Stromal cell of bone marrow (primary cell): Measurements from ENCODE around the gene NRROS.
"Not testable (repeated sequence)": the region's sequence is repeated elsewhere in the genome, so short reads cannot be mapped to it uniquely, and the experiment has no call there.

Source experiments
- DNase-seq: peaks from one replicate; pipeline ENCODE4 v3.0.0-alpha.2; 2012; ENCODE audit warnings: low read depth

NRROS gene

GRCh38 chr3:196624907-196625306 is 14.6 kb upstream of the NRROS start:
- DNase-seq = no peak

DNA sequence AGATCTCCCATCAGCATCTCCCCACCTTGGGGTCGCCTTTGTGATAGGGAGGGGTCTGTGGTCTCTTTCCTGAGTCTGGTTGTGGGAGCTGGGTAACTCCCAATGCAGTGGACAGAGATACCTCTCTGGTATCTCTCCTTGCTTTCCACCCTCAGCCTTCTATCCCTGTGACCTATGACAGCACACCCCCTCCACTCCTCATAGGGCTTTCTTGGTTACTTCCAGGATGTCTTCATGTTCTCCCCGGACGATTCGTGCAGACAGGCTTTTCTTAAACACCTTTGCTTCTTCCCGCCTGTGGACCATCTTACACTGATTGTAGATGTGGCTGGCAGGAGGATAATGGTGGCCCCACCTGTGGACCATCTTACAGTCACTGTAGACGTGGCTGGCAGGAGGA is 14.2 kb upstream of the NRROS start:
- no peak for DNase-seq

DNA sequence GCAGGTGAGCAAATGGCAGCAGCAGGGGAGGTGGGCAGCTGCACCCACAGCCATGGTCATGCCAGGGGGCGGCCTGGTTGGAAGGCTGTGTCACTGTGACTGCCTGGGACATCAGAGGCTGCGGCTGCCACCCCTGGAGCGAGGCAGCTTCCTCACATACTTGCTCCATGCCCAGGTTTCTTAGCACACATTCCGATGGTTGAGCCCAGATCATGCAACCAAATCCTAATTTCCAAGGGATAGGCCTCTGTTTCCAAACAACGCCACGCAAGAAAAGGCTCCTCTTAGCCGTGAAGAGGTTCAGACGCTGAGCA is 11.6 kb upstream of the NRROS start:
- DNase-seq = no peak

- DNase-seq = no peak
Measured at GRCh38 chr3:196629228-196629627, 10.3 kb upstream of the NRROS start.

DNA sequence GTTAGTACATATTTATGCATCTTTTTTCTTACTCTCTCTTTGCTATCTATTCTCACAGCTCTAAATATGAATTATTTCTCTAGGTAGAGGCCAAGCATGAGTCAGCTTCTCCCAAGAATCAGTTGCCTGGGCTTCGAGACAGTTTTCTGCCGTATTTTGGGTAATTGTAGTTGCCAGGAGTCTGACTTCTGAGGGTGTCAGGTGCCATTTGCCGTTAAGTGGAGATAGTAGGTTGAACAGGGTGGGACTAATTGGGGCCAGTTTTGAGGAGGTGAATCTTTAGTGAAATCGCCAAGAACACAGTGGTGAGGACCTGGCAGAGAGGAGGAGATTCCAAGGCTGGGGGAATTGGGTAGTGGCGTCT is 7.8 kb upstream of the NRROS start:
- no peak for DNase-seq

DNA sequence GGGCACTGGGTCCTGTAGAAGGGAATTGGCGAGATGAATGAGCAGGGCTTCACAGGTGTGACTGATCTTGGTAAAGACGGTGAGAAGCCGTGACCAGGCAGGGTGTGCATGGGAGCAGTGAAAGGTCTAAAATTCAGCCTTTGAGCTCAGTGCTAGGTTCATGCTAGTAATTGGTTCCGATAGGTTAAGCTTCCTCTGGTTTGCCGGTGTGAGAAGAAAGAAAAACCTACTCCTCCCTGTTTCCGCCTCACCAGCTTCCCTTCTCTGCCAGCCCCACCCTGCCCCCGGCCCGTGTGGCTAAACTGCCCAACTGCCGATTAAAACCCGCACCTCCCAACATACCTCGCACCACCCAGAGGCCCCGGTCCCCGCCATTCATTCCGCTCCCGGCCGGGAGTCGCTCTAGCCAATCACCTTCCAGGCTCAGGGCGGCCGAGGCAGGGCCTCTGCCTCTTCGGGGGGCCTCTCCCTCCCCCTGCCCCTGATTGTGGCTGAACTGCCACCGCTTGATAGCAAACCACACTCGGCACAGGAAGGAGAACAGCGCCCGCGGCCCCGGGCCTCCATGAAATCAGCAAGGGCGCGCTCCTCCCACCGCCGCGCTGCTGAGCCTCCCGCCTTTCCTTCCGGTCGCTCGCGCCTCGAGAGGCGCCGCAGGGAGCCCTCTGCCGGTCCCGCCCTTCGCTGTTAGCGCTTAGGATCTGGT is 7.3 kb upstream of the NRROS start:
- peak; percentile 42 for DNase-seq

DNA sequence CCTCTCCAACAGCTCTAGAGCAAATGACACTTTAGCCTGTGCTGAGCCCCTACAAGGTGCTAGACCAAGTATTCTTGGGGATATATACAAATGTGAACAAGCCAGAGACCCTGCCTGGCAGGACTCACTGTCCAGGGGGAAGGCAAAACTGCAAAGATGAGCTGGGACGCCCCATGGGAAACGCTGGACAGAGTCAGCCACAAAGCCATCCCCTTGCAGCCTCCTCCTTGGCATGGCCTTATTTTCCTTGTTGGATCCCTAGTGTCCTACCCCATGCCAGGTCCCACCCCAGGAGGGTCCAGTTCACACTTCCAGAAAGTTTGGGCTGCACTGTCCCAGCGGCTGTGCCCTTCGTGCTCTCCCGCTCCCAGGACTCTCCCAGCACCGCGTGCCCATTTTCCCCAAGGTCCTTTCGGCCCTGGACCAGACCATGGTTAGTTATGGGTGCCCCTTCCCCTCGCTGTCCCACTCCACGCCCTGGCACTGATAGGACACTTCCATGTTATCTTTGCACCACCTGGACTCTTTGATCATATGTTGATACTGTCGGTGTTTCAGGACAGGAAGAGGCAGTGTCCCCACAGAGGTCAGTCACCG is 5.8 kb upstream of the NRROS start:
- no peak for DNase-seq

- no peak for DNase-seq
Measured at GRCh38 chr3:196634224-196634623, 5.3 kb upstream of the NRROS start.

GRCh38 chr3:196634829-196635228 is 4.7 kb upstream of the NRROS start:
- no peak for DNase-seq

DNA sequence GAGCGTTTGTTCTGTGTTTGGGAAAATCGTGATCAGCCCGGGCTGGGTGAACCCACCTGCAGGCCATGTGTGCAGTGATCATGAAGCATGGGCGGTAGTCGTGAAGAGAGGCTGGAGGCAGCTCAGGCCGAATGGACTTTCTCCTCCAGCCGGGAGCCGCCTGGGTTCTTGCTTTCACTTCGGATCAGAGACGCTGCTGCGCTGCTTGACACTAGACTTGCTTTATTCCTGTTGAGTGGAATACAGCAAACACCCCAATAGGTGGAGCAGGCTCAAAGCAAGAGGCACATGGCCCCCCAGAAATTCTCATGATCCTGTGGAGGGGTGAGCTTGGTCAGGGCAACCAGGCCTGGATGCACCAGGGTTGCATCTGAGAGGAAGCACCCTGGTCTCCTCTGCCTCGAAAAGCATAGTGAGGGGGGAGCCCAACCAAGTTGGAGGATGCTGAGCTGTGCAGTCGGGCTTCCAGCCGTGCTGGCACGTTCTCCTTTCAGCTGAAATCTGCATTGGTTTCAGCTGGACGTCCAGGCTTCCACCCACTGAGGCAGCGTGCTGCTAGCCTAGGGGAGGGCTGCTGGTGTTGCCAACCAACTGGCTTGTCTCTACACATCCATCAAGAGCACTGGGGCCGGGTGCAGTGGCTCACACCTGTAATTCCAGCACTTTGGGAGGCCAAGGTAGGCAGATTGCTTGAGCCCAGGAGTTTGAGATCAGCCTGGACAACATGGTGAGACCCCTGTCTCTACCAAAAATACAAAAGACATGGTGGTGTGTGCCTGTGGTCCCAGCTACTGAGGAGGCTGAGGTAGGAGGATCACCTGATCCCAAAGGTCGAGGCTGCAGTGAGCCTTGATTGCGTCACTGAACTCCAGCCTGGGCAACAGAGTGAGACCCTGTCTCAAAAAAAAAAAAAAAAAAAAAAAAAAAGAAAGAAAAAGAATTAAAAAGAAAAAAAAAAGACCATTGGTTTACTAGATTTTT is 2.8 kb upstream of the NRROS start:
- DNase-seq = no peak

- not testable (repeated sequence) for DNase-seq
Measured at GRCh38 chr3:196637941-196638340, 1.6 kb upstream of the NRROS start.

DNA sequence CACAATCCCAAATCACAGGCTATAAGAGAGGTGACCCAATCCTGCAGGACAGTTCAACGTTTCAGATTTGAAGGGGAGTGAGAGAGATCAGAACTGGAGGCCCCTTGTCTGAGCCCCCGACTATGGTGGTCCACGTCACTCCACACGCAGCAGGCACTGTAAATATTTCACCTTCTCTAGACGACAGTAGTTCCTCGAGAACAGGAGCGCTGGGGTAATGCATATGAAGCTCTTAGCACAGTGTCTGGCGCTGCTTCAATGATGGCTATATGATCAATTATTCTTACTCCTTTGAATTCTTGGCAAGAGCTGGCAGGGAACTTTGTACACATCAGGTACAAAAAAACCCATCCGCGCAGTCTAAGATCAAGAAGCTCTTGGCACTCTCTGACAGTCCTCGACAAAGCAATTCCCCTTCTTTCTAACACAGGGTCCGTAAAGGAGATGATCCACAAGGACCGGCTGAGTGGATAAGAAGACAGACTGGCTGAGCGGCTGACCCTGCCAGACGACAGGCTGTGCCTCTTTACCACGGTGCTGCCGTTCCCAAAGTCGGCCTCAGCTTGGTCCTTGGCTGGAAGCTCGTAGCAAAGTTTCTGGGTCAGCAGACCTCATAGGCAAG is 522 bp upstream of the NRROS start:
- DNase-seq = no peak

DNA sequence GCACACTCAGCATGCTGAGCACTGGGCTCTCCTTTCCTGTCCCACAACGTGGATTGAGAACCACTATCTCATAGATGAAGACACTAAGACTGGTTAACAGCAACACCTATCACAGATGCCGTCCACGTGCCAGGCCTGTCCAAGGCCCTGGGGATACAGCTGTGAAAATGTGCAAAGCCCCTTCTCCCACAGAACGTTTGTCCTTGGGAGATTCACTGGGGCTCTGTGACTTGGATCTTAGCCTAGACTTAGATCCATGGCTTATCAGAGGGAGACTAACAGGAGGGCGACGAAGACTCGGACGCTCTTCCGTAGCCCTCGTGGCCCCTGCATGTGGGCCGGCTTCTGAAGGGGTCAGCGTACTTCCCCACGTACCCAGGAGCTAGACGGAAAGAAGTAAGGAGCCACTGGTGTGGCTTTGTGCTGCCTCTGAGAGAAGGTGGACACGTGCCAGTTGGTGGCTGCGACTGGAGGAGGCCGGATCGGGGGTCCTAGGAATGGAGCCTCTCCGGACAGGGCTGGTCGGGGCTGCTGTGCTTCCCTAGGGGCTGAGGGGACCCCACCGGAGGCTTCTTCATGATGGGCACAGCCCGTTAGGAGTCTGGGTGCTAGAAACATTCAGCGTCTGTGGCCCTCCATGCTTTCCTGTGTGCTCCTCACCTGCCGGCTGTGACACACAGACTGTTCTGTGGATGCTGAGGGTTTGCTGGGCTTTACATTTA is 964 bp downstream of the NRROS start:
- DNase-seq = no peak

DNA sequence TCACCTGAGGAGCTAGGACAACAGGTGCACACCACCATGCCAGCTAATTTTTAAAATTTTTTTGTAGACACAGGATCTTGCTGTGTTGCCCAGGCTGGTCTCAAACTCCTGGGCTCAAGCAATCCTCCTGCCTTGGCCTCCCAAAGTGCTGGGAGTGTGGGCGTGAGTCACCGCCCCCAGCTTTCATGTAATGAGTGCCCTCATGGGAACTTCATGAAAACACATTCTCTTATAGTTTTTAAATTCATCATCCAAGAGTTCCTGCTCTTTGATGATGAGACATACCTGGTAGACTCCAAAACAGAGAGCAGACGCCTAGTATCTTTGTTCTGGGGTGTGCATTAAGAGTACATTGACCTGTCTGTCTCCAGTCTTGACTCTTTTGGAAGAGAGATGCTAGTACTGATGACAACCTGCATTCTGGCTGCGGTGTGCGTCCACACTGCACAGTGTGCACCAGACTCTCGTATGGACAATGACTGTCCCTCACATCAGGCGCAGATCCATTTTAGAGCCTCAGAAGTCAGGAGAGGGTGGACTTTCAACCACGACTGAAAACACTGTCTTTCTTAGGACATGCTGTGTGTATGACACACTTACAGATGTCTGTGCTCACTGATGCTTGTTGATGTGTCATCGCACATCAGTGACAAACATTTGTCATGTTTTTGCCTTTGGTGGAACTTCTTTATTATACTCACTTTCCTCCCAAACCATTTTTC is 2.0 kb downstream of the NRROS start:
- no peak for DNase-seq

GRCh38 chr3:196642434-196642833 is 2.9 kb downstream of the NRROS start:
- DNase-seq = no peak

DNA sequence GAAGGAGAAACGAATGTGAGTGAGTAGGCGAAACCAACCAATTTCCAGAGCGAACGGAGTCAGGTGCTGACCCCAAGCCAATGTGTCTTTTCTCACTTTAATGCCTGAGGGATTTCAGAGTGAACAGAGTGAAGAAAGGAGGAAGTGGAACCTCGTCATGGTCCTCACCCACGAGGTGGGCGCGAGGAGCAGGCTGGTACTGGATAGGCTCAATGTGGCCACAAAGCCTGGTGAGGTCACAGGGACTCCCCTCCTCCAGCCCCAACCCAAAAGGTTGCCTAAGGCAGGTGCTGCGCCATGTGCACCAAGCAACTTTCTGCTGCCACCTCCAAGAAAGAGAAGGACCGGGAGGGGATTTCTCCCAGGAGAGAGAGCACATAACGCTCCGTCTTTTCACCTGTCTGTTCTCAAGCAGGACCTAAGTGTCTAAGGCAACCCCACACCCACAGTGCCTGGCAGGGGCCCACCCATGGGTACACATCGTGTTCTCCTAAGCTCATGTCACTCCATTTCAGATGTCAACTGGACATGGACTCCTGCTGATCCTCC is 3.8 kb downstream of the NRROS start:
- no peak for DNase-seq

- DNase-seq = no peak
Measured at GRCh38 chr3:196643761-196644160, 4.3 kb downstream of the NRROS start.

DNA sequence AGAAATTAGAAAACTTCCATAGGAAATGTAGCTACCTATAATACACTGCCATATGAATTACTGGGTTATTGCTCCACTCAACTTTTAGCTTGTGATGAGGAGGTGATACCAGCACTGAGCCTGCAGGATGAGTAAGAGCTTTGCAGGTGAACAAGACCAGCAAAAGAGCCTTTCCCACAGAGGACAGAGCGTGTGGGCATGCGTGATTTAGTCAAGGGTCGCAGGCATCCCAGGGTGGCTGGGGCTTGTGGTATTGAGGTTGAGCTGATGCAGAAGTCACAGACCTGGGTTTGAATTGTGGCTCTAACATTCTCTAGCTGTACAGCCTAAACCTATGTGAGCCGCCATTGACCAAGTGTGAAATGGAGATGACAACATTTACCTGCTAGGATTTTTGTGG is 5.6 kb downstream of the NRROS start:
- no peak for DNase-seq

DNA sequence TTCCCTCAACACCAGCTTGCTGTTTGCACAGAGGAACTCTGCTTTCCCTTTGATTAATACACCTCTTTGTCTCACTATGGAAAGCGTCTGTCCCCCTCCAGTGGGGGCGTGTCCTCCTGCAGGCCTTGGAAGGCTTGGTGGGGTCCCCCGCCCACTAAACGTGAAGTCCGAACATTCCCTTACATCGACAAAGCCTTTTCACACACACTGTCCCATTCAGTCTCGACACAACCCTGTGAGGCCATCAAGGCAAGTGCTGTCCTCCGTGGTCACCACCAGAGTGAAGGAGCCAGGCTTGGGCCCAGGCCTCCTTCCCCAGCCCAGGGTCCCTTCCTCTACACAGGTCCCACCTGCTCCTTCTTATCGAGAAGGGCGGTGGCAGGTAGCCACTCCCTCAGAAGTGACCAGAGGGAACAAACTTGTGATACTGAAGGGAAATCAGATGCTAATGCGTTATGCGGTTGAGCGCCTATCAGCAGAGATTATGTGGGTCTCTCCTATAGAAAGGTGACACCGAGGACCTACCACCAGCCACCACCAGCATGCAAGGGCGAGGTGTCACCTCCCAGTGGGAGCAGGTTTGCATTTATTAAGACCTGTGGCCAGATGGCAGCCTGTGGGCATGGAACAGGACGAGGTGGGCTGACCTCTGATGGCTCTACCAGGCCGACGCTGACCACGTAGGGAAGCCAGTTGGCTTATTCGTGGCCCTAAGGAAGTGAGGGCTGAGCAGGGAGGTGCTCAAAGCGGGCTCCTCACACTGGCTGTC is 6.6 kb downstream of the NRROS start:
- no peak for DNase-seq

GRCh38 chr3:196646666-196647216 is 7.2 kb downstream of the NRROS start:
- DNase-seq = no peak
